OCI-LY7 (cell line): Measurements from ENCODE around the gene TGFB1. TPM values are rescaled to one million over a fixed set of nuclear protein-coding genes. Genes with fewer than 3 reads are reported as not detected.

ENCODE experiments used
- BruUV-seq: library from RNA; stranded (reverse); fragments of 400-500 nt; replicated peaks from 2 replicates; lab custom pipeline; 2021; lab: Mats Ljungman, UMichigan
- CTCF ChIA-PET: fragments of 300-600 bp; sonication (Branson Sonifier 250); formaldehyde crosslinking; loops from one replicate; lab custom pipeline; 2022; ENCODE audit warnings: antibody characterized with exemption; ENCODE audit not compliant: unreplicated experiment; lab: Charles Lee
- POLR2A ChIA-PET: fragments of 300-600 bp; sonication (Branson Sonifier 250); formaldehyde crosslinking; loops from one replicate; lab custom pipeline; 2022; ENCODE audit warnings: antibody characterized with exemption; lab: Charles Lee
- DNase-seq: peaks from one replicate; pipeline ENCODE4 v3.0.0-alpha.2; 2015; ENCODE audit warnings: low spot score
- H2AFZ ChIP-seq: fragments of 200-600 bp; sonication (generic), shearing (Covaris generic); 2 replicates; pipeline ENCODE4 v1.6.1; 2014; ENCODE audit warnings: mild to moderate bottlenecking, antibody characterized with exemption, low read length, moderate library complexity
- H3K27ac ChIP-seq: fragments of 200-600 bp; sonication (generic); 2 replicates; pipeline ENCODE4 v1.5.1; 2014; ENCODE audit warnings: mixed run types, low read depth, mild to moderate bottlenecking, moderate library complexity, low read length, inconsistent platforms; ENCODE audit not compliant: poor library complexity, severe bottlenecking
- H3K36me3 ChIP-seq: fragments of 200-600 bp; sonication (generic); 2 replicates; pipeline ENCODE4 v1.6.1; 2014; ENCODE audit warnings: mild to moderate bottlenecking, antibody characterized with exemption, low read length, moderate library complexity, mixed read lengths; ENCODE audit not compliant: insufficient read depth
- H3K4me1 ChIP-seq: fragments of 200-600 bp; sonication (generic); 2 replicates; pipeline ENCODE4 v1.5.1; 2014; ENCODE audit warnings: mild to moderate bottlenecking, low read length; ENCODE audit not compliant: insufficient read depth, poor library complexity, severe bottlenecking
- H3K4me2 ChIP-seq: fragments of 200-600 bp; sonication (generic); 2 replicates; pipeline ENCODE4 v1.6.1; 2014; ENCODE audit warnings: mild to moderate bottlenecking, low read length
- H3K4me3 ChIP-seq: fragments of 200-600 bp; sonication (generic); 2 replicates; pipeline ENCODE4 v1.5.1; 2014; ENCODE audit warnings: mild to moderate bottlenecking, low read depth, low read length; ENCODE audit not compliant: poor library complexity, severe bottlenecking
- H3K79me2 ChIP-seq: fragments of 200-600 bp; sonication (generic); 2 replicates; pipeline ENCODE4 v1.6.1; 2016; ENCODE audit warnings: low read depth, mild to moderate bottlenecking, low read length, moderate library complexity, mixed read lengths; ENCODE audit not compliant: insufficient read depth
- H3K9me2 ChIP-seq: fragments of 200-600 bp; sonication (generic); 2 replicates; pipeline ENCODE4 v1.6.1; 2016; ENCODE audit warnings: mild to moderate bottlenecking, low read length, mixed read lengths; ENCODE audit not compliant: insufficient read depth
- H3K9me3 ChIP-seq: fragments of 200-600 bp; sonication (generic); 2 replicates; pipeline ENCODE4 v1.6.1; 2014; ENCODE audit warnings: mild to moderate bottlenecking, mixed run types, low read length, mixed read lengths
- H4K20me1 ChIP-seq: fragments of 200-600 bp; sonication (generic); 2 replicates; pipeline ENCODE4 v1.6.1; 2014; ENCODE audit warnings: mild to moderate bottlenecking, antibody characterized with exemption, low read length, moderate library complexity, mixed read lengths; ENCODE audit not compliant: insufficient read depth
- CTCF ChIP-seq: fragments of 200-600 bp; sonication (generic); conservative IDR thresholded peaks from 2 replicates; pipeline ENCODE4 v1.5.1; 2014; ENCODE audit warnings: mild to moderate bottlenecking, antibody characterized with exemption, low read length, moderate library complexity, mixed read lengths
- EZH2phosphoT487 ChIP-seq: fragments of 200-600 bp; sonication (generic); IDR thresholded peaks from 2 replicates; pipeline ENCODE4 v1.6.1; 2018; ENCODE audit warnings: low read depth, borderline replicate concordance, mild to moderate bottlenecking, mixed run types, antibody characterized with exemption, low read length, moderate library complexity, mixed read lengths
- intact Hi-C: fragments of 100-400 bp; cut with micrococcal nuclease; formaldehyde crosslinking; loops from one replicate; pipeline ENCODE4 v1.10.0; 2022; ENCODE audit not compliant: unreplicated experiment
- total RNA-seq, 2 experiments: library from RNA; depleted of rRNA in 1 of 2; stranded (reverse); fragments of >200 nt in 1 of 2; shearing (Covaris generic) in 1 of 2; gene quantifications; 2 replicates each; pipeline ENCODE4 v1.2.3, GENCODE V29; 2014 to 2022

TGFB1 gene
- total RNA-seq, 2 experiments from 2014 or later = 15.5 to 88.8 TPM

- peaks cover 4% of the 10 kb centered on the region for H4K20me1 ChIP-seq
- H3K4me3 ChIP-seq = peak overlapping the region; percentile 77
- H3K4me2 ChIP-seq = peak overlapping the region; percentile 78
- no peaks in the 10 kb centered on the region for H3K9me3 ChIP-seq
- CTCF ChIA-PET = interaction anchor here (1.0 to 1.2 kb wide), 2 partner anchors 11 to 26 kb away, joined by 4 read pairs; no protein-coding TSS in a partner anchor
- H3K36me3 ChIP-seq = peaks cover 28% of the 10 kb centered on the region
- peak; percentile 89 for TF ChIP-seq CTCF
- no peak for TF ChIP-seq EZH2phosphoT487
- POLR2A ChIA-PET = interaction anchor here (0.6 to 1.7 kb wide), 5 partner anchors 10 to 88 kb away, joined by 3 to 7 read pairs (median 4); partner anchors contain the start of gene B9D2
- peak overlapping the region; percentile 22; the same call in 1 of the 2 replicates for H2AFZ ChIP-seq
- H3K4me1 ChIP-seq = peaks cover 21% of the 10 kb centered on the region
- DNase-seq = peak; percentile 82
- no peaks in the 10 kb centered on the region for H3K9me2 ChIP-seq
- intact Hi-C loops = loop anchor here (1.0 to 2.0 kb wide), 3 partner anchors 26 to 90 kb away; partner anchors contain the start of gene CCDC97
- peaks cover 42% of the 10 kb centered on the region; the same call in 1 of the 2 replicates for H3K79me2 ChIP-seq
- H3K27ac ChIP-seq = peak overlapping the region; percentile 54
- no TSS peak for BruUV-seq
Observed at GRCh38 chr19:41352609-41353465, 885 bp downstream of the TGFB1 start.

GRCh38 chr19:41352279-41352608, 1.5 kb downstream of the TGFB1 start:
- intact Hi-C loops = loop anchor here (1.0 to 2.0 kb wide), 3 partner anchors 25 to 89 kb away; partner anchors contain the start of gene CCDC97
- BruUV-seq = no TSS peak
- Histone ChIP-seq H3K9me3 (no peaks in the 10 kb centered on the region), H3K36me3 (peaks cover 32% of the 10 kb centered on the region), H3K4me1 (peaks cover 21% of the 10 kb centered on the region), H2AFZ (peak overlapping the region; percentile 22; the same call in 1 of the 2 replicates), H3K27ac (peak overlapping the region; percentile 25), H3K4me3 (peak overlapping the region; percentile 77), H3K79me2 (peaks cover 42% of the 10 kb centered on the region; the same call in 1 of the 2 replicates), H4K20me1 (peaks cover 4% of the 10 kb centered on the region), H3K9me2 (no peaks in the 10 kb centered on the region), H3K4me2 (peak overlapping the region; percentile 78)
- ChIA-PET CTCF (interaction anchor here (1.0 to 1.2 kb wide), 2 partner anchors 11 to 25 kb away, joined by 4 read pairs; no protein-coding TSS in a partner anchor), POLR2A (interaction anchor here (0.6 to 1.7 kb wide), 5 partner anchors 10 to 88 kb away, joined by 3 to 7 read pairs (median 4); partner anchors contain the start of gene B9D2)
- TF ChIP-seq CTCF (no peak), EZH2phosphoT487 (no peak)
- DNase-seq = no peak
